ENCODE data around the gene IMMP2L.
"Not testable (repeated sequence)": the region's sequence is repeated elsewhere in the genome, so short reads cannot be mapped to it uniquely, and the experiment has no call there.

Gene IMMP2L

GRCh38 chr7:111470998-111471397 lies 91.3 kb downstream of the IMMP2L start:
- TF ChIP-seq CTCF (IDR thresholded peaks at IDR 0.05; ENCODE audit: insufficient read depth, low read depth, low read length, missing control alignments), result no peak
- H3K4me3 ChIP-seq (ENCODE audit: low read depth, low read length), result no peak overlapping the region
- DNase-seq (ENCODE audit: low read depth), result no peak

- not testable (repeated sequence) for DNase-seq (ENCODE audit: low read depth); H3K4me3 ChIP-seq (ENCODE audit: low read depth, low read length)
Measured at GRCh38 chr7:111469894-111470293, 92.4 kb downstream of the IMMP2L start.

- not testable (repeated sequence) for H3K4me3 ChIP-seq (ENCODE audit: low read depth, low read length); DNase-seq (ENCODE audit: low read depth)
Measured at GRCh38 chr7:111465774-111466173, 96.5 kb downstream of the IMMP2L start.

- no peak overlapping the region for H3K4me3 ChIP-seq (ENCODE audit: low read depth, low read length)
- no peak for TF ChIP-seq CTCF (IDR thresholded peaks at IDR 0.05; ENCODE audit: insufficient read depth, low read depth, low read length, missing control alignments)
- no peak for DNase-seq (ENCODE audit: low read depth)
Measured at GRCh38 chr7:111460695-111461094, 101.6 kb downstream of the IMMP2L start.

GRCh38 chr7:111459757-111460280 lies 102.5 kb downstream of the IMMP2L start:
- no peak overlapping the region for H3K4me3 ChIP-seq (ENCODE audit: low read depth, low read length)
- no peak for TF ChIP-seq CTCF (IDR thresholded peaks at IDR 0.05; ENCODE audit: insufficient read depth, low read depth, low read length, missing control alignments)
- no peak for DNase-seq (ENCODE audit: low read depth)

- no peak overlapping the region for H3K4me3 ChIP-seq (ENCODE audit: low read depth, low read length)
- DNase-seq (ENCODE audit: low read depth), result no peak
- no peak for TF ChIP-seq CTCF (IDR thresholded peaks at IDR 0.05; ENCODE audit: insufficient read depth, low read depth, low read length, missing control alignments)
Measured at GRCh38 chr7:111459065-111459756, 103.1 kb downstream of the IMMP2L start.

GRCh38 chr7:111450705-111451104 lies 111.6 kb downstream of the IMMP2L start:
- not testable (repeated sequence) for DNase-seq (ENCODE audit: low read depth)

GRCh38 chr7:111447502-111447901 lies 114.8 kb downstream of the IMMP2L start:
- H3K4me3 ChIP-seq (ENCODE audit: low read depth, low read length); DNase-seq (ENCODE audit: low read depth): not testable (repeated sequence)

More at GRCh38 chr7:111450705-111451104, 111.6 kb downstream of the IMMP2L start:
- H3K4me3 ChIP-seq (ENCODE audit: low read depth, low read length), result not testable (repeated sequence)

- no peak overlapping the region for H3K4me3 ChIP-seq (ENCODE audit: low read depth, low read length)
- TF ChIP-seq CTCF (IDR thresholded peaks at IDR 0.05; ENCODE audit: insufficient read depth, low read depth, low read length, missing control alignments), result no peak
- no peak for DNase-seq (ENCODE audit: low read depth)
Measured at GRCh38 chr7:111439977-111440376, 122.3 kb downstream of the IMMP2L start.
